ENCODE results near the gene ANGPTL5. TPM values are rescaled to one million over a fixed set of nuclear protein-coding genes. Genes with fewer than 3 reads are reported as not detected.

The ANGPTL5 gene
- total and polyA plus RNA-seq, 2 donors, result 0.16 TPM; not detected in 1

DNA sequence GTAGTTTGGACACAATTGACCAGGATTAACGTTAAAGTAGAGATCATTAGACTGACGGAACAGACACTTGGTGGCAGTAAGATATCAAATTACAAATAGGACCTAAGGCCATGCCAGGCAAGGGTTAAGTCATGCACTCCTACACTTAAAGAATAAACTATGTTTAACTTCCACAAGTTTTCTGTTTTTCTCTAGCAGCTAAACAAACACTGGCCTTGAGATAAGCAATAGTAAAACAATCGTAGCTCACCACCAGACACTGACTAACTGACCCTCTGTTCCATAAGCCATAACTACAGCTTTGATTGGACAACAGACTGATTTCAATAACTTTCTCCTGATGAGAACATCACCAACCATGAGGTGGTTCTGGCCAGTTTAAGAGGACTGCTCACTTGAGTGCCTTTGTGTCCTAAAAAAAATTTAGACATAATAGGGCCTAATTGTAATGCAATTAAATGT is 3.5 kb downstream of the ANGPTL5 start:
- Histone ChIP-seq H3K4me1 (ENCODE audit: control insufficient read depth in 2 of 2, insufficient read depth in 2 of 2, low read length in 2 of 2) (peaks cover 6 to 8% of the 10 kb centered on the region in 2 donors), H3K9me3 (ENCODE audit: control insufficient read depth in 2 of 2, insufficient read depth in 1 of 2, low read length in 1 of 2) (no peaks in the 10 kb centered on the region), H3K27ac (ENCODE audit: low read depth in 1 of 2, low read length in 1 of 2) (no peak overlapping the region), H3K4me3 (ENCODE audit: low read length in 2 of 2) (no peak overlapping the region), H3K27me3 (ENCODE audit: control insufficient read depth in 2 of 2, insufficient read depth in 1 of 2, low read length in 1 of 2) (peaks cover 0 to 2% of the 10 kb centered on the region in 2 donors), H3K36me3 (ENCODE audit: control insufficient read depth in 2 of 2, insufficient read depth in 2 of 2, low read length in 1 of 2) (no peaks in the 10 kb centered on the region)
- no peak for DNase-seq (ENCODE audit: low read depth in 6 of 9, low spot score in 9 of 9)
- WGBS, result 84% methylated on average over 3 of the region's 3 CpGs

DNA sequence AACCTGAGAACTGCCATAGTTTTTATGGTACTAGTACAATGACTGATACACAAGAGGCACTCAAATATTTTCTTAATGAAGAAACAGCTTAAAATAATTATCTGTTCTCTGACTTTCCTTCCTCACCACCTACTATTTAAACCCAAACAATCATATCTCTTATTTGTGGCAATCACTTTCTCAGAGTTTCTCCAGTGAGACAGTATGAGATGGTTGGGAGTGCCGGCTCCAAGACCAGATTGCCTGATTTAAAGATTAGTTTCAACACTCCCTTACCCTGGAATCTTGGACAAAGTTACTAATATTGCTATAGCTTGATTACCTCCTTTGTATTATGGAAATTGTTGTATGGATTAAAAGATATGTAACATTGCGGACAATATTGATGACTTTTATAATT is 7.2 kb downstream of the ANGPTL5 start:
- DNase-seq (ENCODE audit: low read depth in 6 of 9, low spot score in 9 of 9), result no peak
- Histone ChIP-seq H3K27me3 (ENCODE audit: control insufficient read depth in 2 of 2, insufficient read depth in 1 of 2, low read length in 1 of 2) (peaks cover 0 to 2% of the 10 kb centered on the region in 2 donors), H3K4me1 (ENCODE audit: control insufficient read depth in 2 of 2, insufficient read depth in 2 of 2, low read length in 2 of 2) (no peaks in the 10 kb centered on the region), H3K4me3 (ENCODE audit: low read length in 2 of 2) (no peak overlapping the region), H3K36me3 (ENCODE audit: control insufficient read depth in 2 of 2, insufficient read depth in 2 of 2, low read length in 1 of 2) (no peaks in the 10 kb centered on the region), H3K9me3 (ENCODE audit: control insufficient read depth in 2 of 2, insufficient read depth in 1 of 2, low read length in 1 of 2) (no peaks in the 10 kb centered on the region), H3K27ac (ENCODE audit: low read depth in 1 of 2, low read length in 1 of 2) (no peak overlapping the region)
- WGBS, result 96% methylated on average over 2 of the region's 2 CpGs

DNA sequence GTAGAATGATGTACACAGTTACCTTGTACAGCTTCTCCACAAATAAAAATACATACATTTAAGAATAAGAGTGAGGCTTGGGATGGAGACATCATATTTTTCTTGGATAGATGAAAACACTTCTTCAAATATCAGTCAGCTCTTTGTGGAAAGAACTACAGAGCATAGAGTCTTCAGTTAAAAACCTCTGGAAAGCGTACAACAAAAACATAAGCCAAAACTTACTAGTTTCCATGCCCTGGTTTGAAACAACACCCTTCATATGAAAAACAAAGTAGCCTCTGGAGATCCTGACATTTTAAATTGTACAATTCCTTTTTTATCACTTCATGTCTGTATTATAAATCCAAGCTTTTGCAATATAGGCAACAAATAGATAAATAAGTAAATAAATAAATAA is 8.5 kb downstream of the ANGPTL5 start:
- H3K4me3 ChIP-seq (ENCODE audit: low read length in 2 of 2), result no peak overlapping the region
- no peaks in the 10 kb centered on the region for H3K27me3 ChIP-seq (ENCODE audit: control insufficient read depth in 2 of 2, insufficient read depth in 1 of 2, low read length in 1 of 2)
- no peak for DNase-seq (ENCODE audit: low read depth in 6 of 9, low spot score in 9 of 9)
- WGBS, result 93% methylated on average over 1 of the region's 1 CpG
- H3K27ac ChIP-seq (ENCODE audit: low read depth in 1 of 2, low read length in 1 of 2), result no peak overlapping the region
- no peaks in the 10 kb centered on the region for H3K9me3 ChIP-seq (ENCODE audit: control insufficient read depth in 2 of 2, insufficient read depth in 1 of 2, low read length in 1 of 2)
- no peaks in the 10 kb centered on the region for H3K4me1 ChIP-seq (ENCODE audit: control insufficient read depth in 2 of 2, insufficient read depth in 2 of 2, low read length in 2 of 2)
- no peaks in the 10 kb centered on the region for H3K36me3 ChIP-seq (ENCODE audit: control insufficient read depth in 2 of 2, insufficient read depth in 2 of 2, low read length in 1 of 2)

DNA sequence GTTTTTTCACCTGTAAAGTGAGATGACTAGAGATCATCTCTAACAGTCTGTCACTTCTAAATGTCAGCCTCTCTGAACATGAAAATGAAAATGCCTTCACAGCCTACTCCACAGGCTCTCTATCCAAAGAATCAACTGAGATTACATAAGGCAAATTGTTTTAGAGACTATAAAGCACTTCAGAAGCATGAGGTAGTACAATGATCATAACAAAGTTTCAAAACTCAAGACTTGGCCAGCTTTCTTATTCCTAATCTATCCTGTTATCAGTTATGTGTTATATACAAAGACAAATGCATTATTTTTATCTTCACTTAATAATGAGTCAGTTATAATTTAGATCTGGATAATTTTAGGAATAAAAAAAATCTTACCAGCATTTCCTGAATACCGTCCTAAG is 21.8 kb downstream of the ANGPTL5 start:
- no peak for DNase-seq (ENCODE audit: low read depth in 6 of 9, low spot score in 9 of 9)
- Histone ChIP-seq H3K4me1 (ENCODE audit: control insufficient read depth in 2 of 2, insufficient read depth in 2 of 2, low read length in 2 of 2) (no peaks in the 10 kb centered on the region), H3K36me3 (ENCODE audit: control insufficient read depth in 2 of 2, insufficient read depth in 2 of 2, low read length in 1 of 2) (no peaks in the 10 kb centered on the region), H3K27me3 (ENCODE audit: control insufficient read depth in 2 of 2, insufficient read depth in 1 of 2, low read length in 1 of 2) (no peaks in the 10 kb centered on the region), H3K27ac (ENCODE audit: low read depth in 1 of 2, low read length in 1 of 2) (no peak overlapping the region), H3K9me3 (ENCODE audit: control insufficient read depth in 2 of 2, insufficient read depth in 1 of 2, low read length in 1 of 2) (no peaks in the 10 kb centered on the region), H3K4me3 (ENCODE audit: low read length in 2 of 2) (no peak overlapping the region)
- 93% methylated on average over 1 of the region's 1 CpG for WGBS

DNA sequence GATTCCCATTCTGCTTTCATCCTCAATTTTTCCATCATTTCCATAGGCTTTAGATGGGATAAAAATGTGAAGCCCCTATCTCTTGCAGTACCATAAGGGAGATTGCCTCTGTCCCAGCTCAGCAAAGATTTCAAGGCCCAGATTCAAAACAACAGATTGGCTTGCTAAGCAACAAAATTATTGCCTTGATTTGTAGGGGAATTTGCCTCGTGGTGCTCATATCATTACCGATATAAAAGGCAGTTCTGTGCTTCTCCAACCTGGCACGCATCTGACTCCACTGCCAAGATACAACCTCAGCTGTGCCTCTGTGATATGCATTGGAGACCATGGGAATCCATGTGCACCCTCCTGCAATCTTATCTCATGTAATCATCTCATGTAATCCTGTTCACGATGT is 26.6 kb downstream of the ANGPTL5 start:
- no peak overlapping the region for H3K4me3 ChIP-seq (ENCODE audit: low read length in 2 of 2)
- no peaks in the 10 kb centered on the region for H3K36me3 ChIP-seq (ENCODE audit: control insufficient read depth in 2 of 2, insufficient read depth in 2 of 2, low read length in 1 of 2)
- H3K4me1 ChIP-seq (ENCODE audit: control insufficient read depth in 2 of 2, insufficient read depth in 2 of 2, low read length in 2 of 2), result no peaks in the 10 kb centered on the region
- WGBS, result 93% methylated on average over 4 of the region's 4 CpGs
- no peak overlapping the region for H3K27ac ChIP-seq (ENCODE audit: low read depth in 1 of 2, low read length in 1 of 2)
- no peaks in the 10 kb centered on the region for H3K27me3 ChIP-seq (ENCODE audit: control insufficient read depth in 2 of 2, insufficient read depth in 1 of 2, low read length in 1 of 2)
- DNase-seq (ENCODE audit: low read depth in 6 of 9, low spot score in 9 of 9), result no peak
- no peaks in the 10 kb centered on the region for H3K9me3 ChIP-seq (ENCODE audit: control insufficient read depth in 2 of 2, insufficient read depth in 1 of 2, low read length in 1 of 2)

DNA sequence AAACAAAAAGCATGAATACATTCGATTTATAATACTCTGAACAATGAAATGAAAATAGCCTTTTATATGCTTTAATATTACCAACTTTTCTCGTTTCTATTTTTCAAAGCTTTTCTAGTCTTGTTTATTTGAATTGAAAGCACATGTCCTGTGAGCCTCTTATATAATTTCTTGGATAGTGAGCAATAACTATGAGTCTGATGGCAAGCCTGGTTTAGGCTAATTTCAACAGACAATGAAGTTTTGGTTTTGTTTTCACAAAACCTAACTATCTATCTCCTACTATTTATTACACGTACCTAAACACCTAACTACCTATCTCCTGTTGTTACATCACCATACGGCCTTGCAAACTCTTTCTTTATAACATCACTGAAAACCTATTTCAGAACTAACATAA is 30.7 kb downstream of the ANGPTL5 start:
- no peak for DNase-seq (ENCODE audit: low read depth in 6 of 9, low spot score in 9 of 9)
- Histone ChIP-seq H3K27ac (ENCODE audit: low read depth in 1 of 2, low read length in 1 of 2) (no peak overlapping the region), H3K36me3 (ENCODE audit: control insufficient read depth in 2 of 2, insufficient read depth in 2 of 2, low read length in 1 of 2) (no peaks in the 10 kb centered on the region), H3K27me3 (ENCODE audit: control insufficient read depth in 2 of 2, insufficient read depth in 1 of 2, low read length in 1 of 2) (no peaks in the 10 kb centered on the region), H3K4me3 (ENCODE audit: low read length in 2 of 2) (no peak overlapping the region), H3K9me3 (ENCODE audit: control insufficient read depth in 2 of 2, insufficient read depth in 1 of 2, low read length in 1 of 2) (no peaks in the 10 kb centered on the region), H3K4me1 (ENCODE audit: control insufficient read depth in 2 of 2, insufficient read depth in 2 of 2, low read length in 2 of 2) (no peaks in the 10 kb centered on the region)
- WGBS, result 96% methylated on average over 4 of the region's 4 CpGs

DNA sequence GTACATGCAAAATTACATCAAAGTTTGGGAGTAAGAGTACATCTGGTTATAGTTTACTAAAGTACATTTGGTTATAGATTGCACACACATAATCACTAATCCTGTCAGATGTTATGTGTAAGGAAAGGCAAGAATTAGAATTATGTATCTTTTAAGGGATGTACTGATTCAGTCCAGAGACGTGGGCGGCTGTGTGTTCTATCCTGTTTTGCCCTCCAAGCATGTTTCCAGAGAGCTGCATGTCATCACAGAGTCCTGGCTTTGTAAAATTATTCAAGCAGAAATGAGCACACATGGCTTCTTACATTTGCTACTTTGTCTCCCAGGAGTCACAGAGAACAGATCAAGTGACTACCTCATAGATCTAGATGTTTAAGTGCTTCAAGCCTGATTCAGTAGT is 34.7 kb downstream of the ANGPTL5 start:
- no peak overlapping the region for H3K4me3 ChIP-seq (ENCODE audit: low read length in 2 of 2)
- no peaks in the 10 kb centered on the region for H3K9me3 ChIP-seq (ENCODE audit: control insufficient read depth in 2 of 2, insufficient read depth in 1 of 2, low read length in 1 of 2)
- no peaks in the 10 kb centered on the region for H3K4me1 ChIP-seq (ENCODE audit: control insufficient read depth in 2 of 2, insufficient read depth in 2 of 2, low read length in 2 of 2)
- H3K36me3 ChIP-seq (ENCODE audit: control insufficient read depth in 2 of 2, insufficient read depth in 2 of 2, low read length in 1 of 2), result no peaks in the 10 kb centered on the region
- no peak overlapping the region for H3K27ac ChIP-seq (ENCODE audit: low read depth in 1 of 2, low read length in 1 of 2)
- no peaks in the 10 kb centered on the region for H3K27me3 ChIP-seq (ENCODE audit: control insufficient read depth in 2 of 2, insufficient read depth in 1 of 2, low read length in 1 of 2)
- no peak for DNase-seq (ENCODE audit: low read depth in 6 of 9, low spot score in 9 of 9)
- WGBS, result 93% methylated on average over 2 of the region's 2 CpGs

DNA sequence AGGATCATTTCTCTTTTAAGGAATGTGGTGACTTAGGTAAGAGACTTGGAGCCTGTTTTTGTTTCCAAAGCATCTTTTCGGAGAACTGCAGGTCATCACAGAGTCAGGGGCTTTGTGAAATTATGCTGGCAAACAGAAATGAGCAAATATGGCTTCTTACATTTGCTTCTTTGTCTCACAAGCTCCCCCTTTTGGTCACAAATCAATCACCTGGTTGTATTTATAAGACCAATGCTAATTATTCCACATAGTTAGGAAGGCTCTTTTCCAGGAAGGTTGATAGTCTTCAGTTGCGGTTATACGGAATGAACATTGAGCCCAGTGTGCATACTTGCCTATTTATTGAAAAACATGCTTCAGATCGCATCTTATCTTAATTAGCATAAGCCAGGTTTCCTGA is 36.1 kb downstream of the ANGPTL5 start:
- no peak overlapping the region for H3K4me3 ChIP-seq (ENCODE audit: low read length in 2 of 2)
- WGBS, result 91% methylated on average over 4 of the region's 4 CpGs
- H3K4me1 ChIP-seq (ENCODE audit: control insufficient read depth in 2 of 2, insufficient read depth in 2 of 2, low read length in 2 of 2), result no peaks in the 10 kb centered on the region
- no peak overlapping the region for H3K27ac ChIP-seq (ENCODE audit: low read depth in 1 of 2, low read length in 1 of 2)
- H3K27me3 ChIP-seq (ENCODE audit: control insufficient read depth in 2 of 2, insufficient read depth in 1 of 2, low read length in 1 of 2), result no peaks in the 10 kb centered on the region
- no peaks in the 10 kb centered on the region for H3K36me3 ChIP-seq (ENCODE audit: control insufficient read depth in 2 of 2, insufficient read depth in 2 of 2, low read length in 1 of 2)
- DNase-seq (ENCODE audit: low read depth in 6 of 9, low spot score in 9 of 9), result peak in 3 of 9 donors; percentile 5 to 22 (median 5)
- H3K9me3 ChIP-seq (ENCODE audit: control insufficient read depth in 2 of 2, insufficient read depth in 1 of 2, low read length in 1 of 2), result no peaks in the 10 kb centered on the region

DNA sequence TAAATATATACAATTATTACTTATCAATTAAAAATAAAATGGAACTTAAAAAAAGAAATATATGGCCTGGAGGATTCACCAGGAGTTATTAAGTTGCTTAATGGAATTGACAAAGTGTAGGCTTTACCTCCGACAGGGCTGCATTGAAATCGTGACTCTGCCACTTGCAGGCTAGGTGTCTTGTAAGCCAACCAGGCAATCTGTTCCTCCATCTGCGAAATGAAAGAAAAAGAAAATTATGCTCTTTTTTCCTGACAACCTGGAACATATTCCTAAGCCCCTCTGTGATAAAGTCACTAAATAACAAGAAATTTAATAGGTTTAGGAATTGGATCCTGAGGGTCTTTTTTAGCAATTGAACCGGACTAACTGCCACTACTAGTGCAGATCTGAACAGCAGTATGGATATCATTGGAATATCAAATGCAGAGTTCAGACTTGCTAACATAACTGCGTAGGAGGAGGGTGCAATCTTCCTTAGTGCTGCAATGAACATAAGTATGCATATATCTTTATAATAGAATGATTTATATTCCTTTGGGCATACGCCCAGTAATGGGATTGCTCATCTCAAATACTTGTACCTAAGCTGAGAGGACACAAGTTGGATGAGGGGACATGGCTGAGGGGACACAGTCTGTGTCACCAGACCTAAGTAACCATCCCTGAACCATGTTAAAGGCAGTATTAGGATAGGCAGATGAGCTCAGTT is 44.0 kb downstream of the ANGPTL5 start:
- 92% methylated on average over 6 of the region's 6 CpGs for WGBS
- Histone ChIP-seq H3K27ac (ENCODE audit: low read depth in 1 of 2, low read length in 1 of 2) (no peak overlapping the region), H3K9me3 (ENCODE audit: control insufficient read depth in 2 of 2, insufficient read depth in 1 of 2, low read length in 1 of 2) (no peaks in the 10 kb centered on the region), H3K27me3 (ENCODE audit: control insufficient read depth in 2 of 2, insufficient read depth in 1 of 2, low read length in 1 of 2) (no peaks in the 10 kb centered on the region), H3K36me3 (ENCODE audit: control insufficient read depth in 2 of 2, insufficient read depth in 2 of 2, low read length in 1 of 2) (no peaks in the 10 kb centered on the region), H3K4me1 (ENCODE audit: control insufficient read depth in 2 of 2, insufficient read depth in 2 of 2, low read length in 2 of 2) (no peaks in the 10 kb centered on the region), H3K4me3 (ENCODE audit: low read length in 2 of 2) (no peak overlapping the region)
- DNase-seq (ENCODE audit: low read depth in 6 of 9, low spot score in 9 of 9), result no peak
